GM12878 (cell line): ENCODE measurements around the gene OSBPL10. TPM values are rescaled to one million over a fixed set of nuclear protein-coding genes. Genes with fewer than 3 reads are reported as not detected.

ENCODE experiments used
- ATAC-seq: fragments of 200-7000 bp; cut with Tn5 transposase; 3 replicates; pipeline ENCODE4 v1.9.1; 2020; ENCODE audit warnings: mild to moderate bottlenecking, moderate library complexity
- BruUV-seq: library from RNA; stranded (reverse); fragments of 400-500 nt; replicated peaks from 2 replicates; lab custom pipeline; 2021; lab: Mats Ljungman, UMichigan
- CTCF ChIA-PET: fragments of 300-600 bp; sonication (Branson Sonifier 250); formaldehyde crosslinking; extraction: SDS; loops from one replicate; lab custom pipeline; 2021; ENCODE audit warnings: inconsistent platforms; lab: Yijun Ruan, JAX
- POLR2A ChIA-PET: fragments of 350-600 bp; formaldehyde crosslinking; extraction: SDS; loops from one replicate; lab custom pipeline; 2021; ENCODE audit warnings: inconsistent platforms; lab: Charles Lee
- RAD21 ChIA-PET: fragments of 300-600 bp; sonication (Branson Sonifier 250); formaldehyde crosslinking; loops from one replicate; lab custom pipeline; 2023; ENCODE audit warnings: antibody characterized with exemption; ENCODE audit not compliant: unreplicated experiment; lab: Charles Lee
- SMC1A ChIA-PET: fragments of 300-600 bp; sonication (Branson Sonifier 250); formaldehyde crosslinking; loops from one replicate; lab custom pipeline; 2023; ENCODE audit not compliant: unreplicated experiment, uncharacterized antibody; lab: Charles Lee
- DNase-seq: peaks from one replicate; pipeline ENCODE4 v3.0.0-alpha.2; 2011; ENCODE audit warnings: low read depth, low spot score
- FAIRE-seq: peaks from 3 replicates; lab custom pipeline; 2011; peaks lifted over from hg19 to GRCh38; lab: Jason Lieb, UNC
- H2AFZ ChIP-seq: 2 replicates; pipeline ENCODE4 v1.6.0; 2011; ENCODE audit warnings: low read depth, low read length, control low read depth; ENCODE audit not compliant: control insufficient read depth
- H3K27ac ChIP-seq: 2 replicates; pipeline ENCODE4 v1.5.1; 2011; ENCODE audit warnings: control low read depth; ENCODE audit not compliant: control insufficient read depth, insufficient read depth
- H3K27me3 ChIP-seq, 2 experiments: replicated peaks in 1 of 2; 2 replicates each; pipeline versions ENCODE4 v1.6.0 to v1.6.1; 2011; ENCODE audit warnings: low read length in 1 of 2; ENCODE audit not compliant: control insufficient read depth in 2 of 2, insufficient read depth in 2 of 2
- H3K36me3 ChIP-seq, 2 experiments: 2 replicates each; pipeline ENCODE4 v1.5.1; 2011; ENCODE audit warnings: low read length in 1 of 2; ENCODE audit not compliant: control insufficient read depth in 2 of 2, insufficient read depth in 2 of 2
- H3K4me1 ChIP-seq: 2 replicates; pipeline ENCODE4 v1.6.1; 2011; ENCODE audit warnings: mild to moderate bottlenecking, low read length, moderate library complexity, mixed read lengths; ENCODE audit not compliant: control insufficient read depth, insufficient read depth
- H3K4me2 ChIP-seq: 2 replicates; pipeline ENCODE4 v1.6.0; 2011; ENCODE audit warnings: control low read depth; ENCODE audit not compliant: control insufficient read depth, insufficient read depth
- H3K4me3 ChIP-seq: fragments of 200-600 bp; sonication (generic); 2 replicates; pipeline ENCODE4 v1.5.1; 2016
- H3K79me2 ChIP-seq: 2 replicates; pipeline ENCODE4 v1.6.0; 2011; ENCODE audit warnings: low read length; ENCODE audit not compliant: control insufficient read depth, insufficient read depth
- H3K9ac ChIP-seq: 2 replicates; pipeline ENCODE4 v1.8.0; 2011; ENCODE audit warnings: low read length, control low read depth, mixed read lengths; ENCODE audit not compliant: control insufficient read depth, insufficient read depth
- H3K9me3 ChIP-seq: replicated peaks from 3 replicates; pipeline ENCODE4 v1.5.1; 2011; ENCODE audit warnings: mild to moderate bottlenecking, low read length; ENCODE audit not compliant: control insufficient read depth, insufficient read depth
- H4K20me1 ChIP-seq: 2 replicates; pipeline ENCODE4 v1.6.0; 2011; ENCODE audit not compliant: control insufficient read depth, insufficient read depth
- MLLT1 ChIP-seq: fragments of 450-650 bp; IDR thresholded peaks from 2 replicates; pipeline ENCODE4 v1.6.1; 2016; ENCODE audit warnings: mild to moderate bottlenecking
- POLR2AphosphoS5 ChIP-seq: IDR thresholded peaks from 2 replicates; pipeline ENCODE4 v1.6.1; 2011; ENCODE audit warnings: mild to moderate bottlenecking, low read length, inconsistent platforms
- RB1 ChIP-seq: fragments of 450-650 bp; formaldehyde crosslinking; IDR thresholded peaks from 2 replicates; pipeline ENCODE4 v1.6.1; 2017; ENCODE audit warnings: mild to moderate bottlenecking, borderline replicate concordance
- STAT3 ChIP-seq: IDR thresholded peaks from 2 replicates; pipeline ENCODE4 v1.6.1; 2011; ENCODE audit warnings: low read depth, low read length, improper control_type of control experiment
- TCF3 ChIP-seq: IDR thresholded peaks from 2 replicates; pipeline ENCODE4 v1.6.1; 2012; ENCODE audit warnings: low read depth, mild to moderate bottlenecking, low read length, borderline replicate concordance; ENCODE audit not compliant: insufficient read depth
- ZBTB4 ChIP-seq: fragments of 450-650 bp; formaldehyde crosslinking; IDR thresholded peaks from 2 replicates; pipeline ENCODE4 v1.4.0; 2022; ENCODE audit warnings: mild to moderate bottlenecking, moderate library complexity
- ZNF592 ChIP-seq: fragments of 450-650 bp; IDR thresholded peaks from 2 replicates; pipeline ENCODE4 v1.6.1; 2017; ENCODE audit warnings: mild to moderate bottlenecking, moderate library complexity
- WGBS: methylation state at CpG from one replicate; pipeline ENCODE4 v1.1.6; 2016; ENCODE audit warnings: low lambda C conversion rate; ENCODE audit not compliant: insufficient replicate concordance, insufficient coverage; ENCODE audit errors: missing lambda C conversion rate; 5-methylcytosine and 5-hydroxymethylcytosine counted together
- in situ Hi-C: fragments of 300-500 bp; cut with MboI; formaldehyde crosslinking; loops from 9 replicates; pipeline ENCODE4 v1.14.3; 2018; ENCODE audit warnings: mixed read lengths
- intact Hi-C: fragments of 100-400 bp; cut with micrococcal nuclease; formaldehyde crosslinking; loops from one replicate; pipeline ENCODE4 v1.14.2; 2022; ENCODE audit not compliant: unreplicated experiment
- polyA plus RNA-seq, 11 experiments: library from polyadenylated mRNA; depleted of rRNA in 4 of 11; unstranded in 6 of 11; stranded (reverse) in 5 of 11; fragments of >200 nt; fragmentation: Nextera tagmentation in 4 of 11; fragmentation: Illumina TruSeq in 1 of 11; extraction: Ambion mirVana in 4 of 11; extraction: Trizol in 1 of 11; gene quantifications; 1 replicate in 1 of 11; 2 replicates in 10 of 11; pipeline versions ENCODE4 v1.2.1 to v1.2.3, GENCODE V29; 2011 to 2016; ENCODE audit warnings: inconsistent platforms in 2 of 11, missing spikeins in 2 of 11, low read depth in 1 of 11
- total RNA-seq, 4 experiments: library from RNA; depleted of rRNA in 3 of 4; stranded (reverse); fragments of >200 nt in 3 of 4; fragmentation: Illumina TruSeq in 1 of 4; extraction: Trizol in 1 of 4; gene quantifications; 2 replicates each; pipeline versions ENCODE4 v1.2.1 to v1.2.3, GENCODE V29; 2013 to 2021

Gene OSBPL10
- total and polyA plus RNA-seq, 10 of the 15 experiments (the other 5 are each of a cell fraction or from before 2014, with no cell fraction given) = 0.03 to 0.25 (median 0.09) TPM; not detected in 5

GRCh38 chr3:31765871-31766270, 215.2 kb downstream of the OSBPL10 start:
- H4K20me1 ChIP-seq = no peaks in the 10 kb centered on the region
- TF ChIP-seq MLLT1 = no peak
- TF ChIP-seq, all 136 proteins: peak for 0
- H3K79me2 ChIP-seq = no peaks in the 10 kb centered on the region
- 65% methylated on average over 3 of the region's 4 CpGs for WGBS
- ChIA-PET POLR2A (no interaction called here), SMC1A (no interaction called here), RAD21 (interaction anchor here (1.0 to 1.5 kb wide), 2 partner anchors 155 to 233 kb away, joined by 3 to 5 read pairs; partner anchors contain the start of gene STT3B), CTCF (interaction anchor here (1.1 to 1.3 kb wide), 2 partner anchors 143 to 998 kb away, joined by 3 read pairs; no protein-coding TSS in a partner anchor)
- H3K4me3 ChIP-seq = no peak overlapping the region
- H3K9me3 ChIP-seq = no peaks in the 10 kb centered on the region
- H3K36me3 ChIP-seq = no peaks in the 10 kb centered on the region
- FAIRE-seq (no peak), ATAC-seq (no peak), DNase-seq (no peak)
- intact Hi-C loops = loop anchor here (5.0 to 10.0 kb wide), 4 partner anchors 144 to 629 kb away; partner anchors contain the start of gene STT3B
- no peak overlapping the region for H3K27ac ChIP-seq
- no peak overlapping the region for H3K4me2 ChIP-seq
- no peaks in the 10 kb centered on the region; a peak in 1 of 4 replicates for H3K27me3 ChIP-seq
- no TSS peak for BruUV-seq
- no peaks in the 10 kb centered on the region for H3K4me1 ChIP-seq
- in situ Hi-C loops = no loop called here
- H3K9ac ChIP-seq = no peak overlapping the region
- no peak overlapping the region for H2AFZ ChIP-seq

GRCh38 chr3:31763731-31764130, 217.3 kb downstream of the OSBPL10 start:
- H3K9ac ChIP-seq = no peak overlapping the region
- ChIA-PET CTCF (no interaction called here), SMC1A (interaction anchor here (1.5 kb wide), 1 partner anchor 11 kb away, joined by 4 read pairs; no protein-coding TSS in a partner anchor), POLR2A (no interaction called here), RAD21 (interaction anchor here (0.6 kb wide), 1 partner anchor 212 kb away, joined by 3 read pairs; no protein-coding TSS in a partner anchor)
- H3K4me2 ChIP-seq = no peak overlapping the region
- no peak overlapping the region for H2AFZ ChIP-seq
- no peaks in the 10 kb centered on the region for H3K9me3 ChIP-seq
- no peak overlapping the region for H3K4me3 ChIP-seq
- H3K27me3 ChIP-seq = no peaks in the 10 kb centered on the region; a peak in 1 of 4 replicates
- H3K79me2 ChIP-seq = no peaks in the 10 kb centered on the region
- ATAC-seq (no peak), FAIRE-seq (no peak), DNase-seq (no peak)
- H4K20me1 ChIP-seq = no peaks in the 10 kb centered on the region
- H3K4me1 ChIP-seq = no peaks in the 10 kb centered on the region
- intact Hi-C loops (loop anchor here (10.0 kb wide), 1 partner anchor 229 kb away; the partner anchor contains the start of gene STT3B), in situ Hi-C loops (no loop called here)
- H3K27ac ChIP-seq = no peak overlapping the region
- WGBS = 24% methylated on average over 3 of the region's 3 CpGs
- no peaks in the 10 kb centered on the region for H3K36me3 ChIP-seq
- no TSS peak for BruUV-seq
- TF ChIP-seq STAT3 = no peak
- no peak for TF ChIP-seq ZNF592
- no peak for TF ChIP-seq ZBTB4 (CRISPR knock-in tag)
- no peak for TF ChIP-seq POLR2AphosphoS5
- TF ChIP-seq TCF3 = no peak
- TF ChIP-seq RB1 = no peak
